Measurements from ENCODE around the gene KIF3B. TPM values are rescaled to one million over a fixed set of nuclear protein-coding genes. Genes with fewer than 3 reads are reported as not detected.

Gene KIF3B
- total and polyA plus RNA-seq, 11 donors, result 3.2 to 25.4 (median 11.4) TPM

DNA sequence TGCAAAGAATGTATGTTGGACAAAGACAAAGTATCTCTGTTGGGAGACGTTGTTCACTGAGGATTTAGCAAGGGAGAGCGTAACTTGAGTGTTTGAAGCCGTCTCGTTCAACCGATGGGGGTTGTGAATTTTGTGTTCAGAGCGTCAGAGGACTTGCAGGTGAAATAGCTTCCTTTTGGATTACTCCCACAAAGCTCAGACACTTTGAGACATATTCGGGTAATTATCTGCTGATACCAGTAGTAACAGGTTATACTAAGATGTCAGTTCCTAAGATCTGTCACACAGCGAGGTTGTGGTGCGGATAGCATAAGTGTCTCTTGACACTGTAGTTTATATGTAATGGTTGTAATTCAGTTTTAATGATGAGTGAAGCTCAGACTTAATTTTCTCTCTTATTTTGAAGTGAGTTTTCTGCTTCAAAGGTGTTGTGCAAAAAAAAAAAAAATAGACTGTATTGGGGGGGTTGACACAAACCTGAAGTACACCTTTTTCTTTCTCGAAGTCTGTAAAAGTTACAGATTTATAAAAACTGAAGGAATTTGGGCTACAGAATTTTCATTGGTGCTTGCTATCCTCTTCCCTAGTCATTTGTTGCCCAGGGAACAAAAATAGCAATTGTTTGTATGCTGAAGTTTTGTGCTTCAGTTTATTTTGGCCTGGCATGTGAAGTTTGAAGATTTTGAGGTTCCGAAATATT is 82.3 kb downstream of the KIF3B start:
- no peak for TF ChIP-seq POLR2A (IDR thresholded peaks at IDR 0.05)
- TF ChIP-seq, protein P1, sequence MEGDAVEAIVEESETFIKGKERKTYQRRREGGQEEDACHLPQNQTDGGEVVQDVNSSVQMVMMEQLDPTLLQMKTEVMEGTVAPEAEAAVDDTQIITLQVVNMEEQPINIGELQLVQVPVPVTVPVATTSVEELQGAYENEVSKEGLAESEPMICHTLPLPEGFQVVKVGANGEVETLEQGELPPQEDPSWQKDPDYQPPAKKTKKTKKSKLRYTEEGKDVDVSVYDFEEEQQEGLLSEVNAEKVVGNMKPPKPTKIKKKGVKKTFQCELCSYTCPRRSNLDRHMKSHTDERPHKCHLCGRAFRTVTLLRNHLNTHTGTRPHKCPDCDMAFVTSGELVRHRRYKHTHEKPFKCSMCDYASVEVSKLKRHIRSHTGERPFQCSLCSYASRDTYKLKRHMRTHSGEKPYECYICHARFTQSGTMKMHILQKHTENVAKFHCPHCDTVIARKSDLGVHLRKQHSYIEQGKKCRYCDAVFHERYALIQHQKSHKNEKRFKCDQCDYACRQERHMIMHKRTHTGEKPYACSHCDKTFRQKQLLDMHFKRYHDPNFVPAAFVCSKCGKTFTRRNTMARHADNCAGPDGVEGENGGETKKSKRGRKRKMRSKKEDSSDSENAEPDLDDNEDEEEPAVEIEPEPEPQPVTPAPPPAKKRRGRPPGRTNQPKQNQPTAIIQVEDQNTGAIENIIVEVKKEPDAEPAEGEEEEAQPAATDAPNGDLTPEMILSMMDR (IDR thresholded peaks at IDR 0.05), result no peak
- H3K36me3 ChIP-seq, result no peaks in the 10 kb centered on the region
- H3K4me3 ChIP-seq, result peak overlapping the region; percentile 64 to 97 (median 82)
- DNase-seq (no peak), ATAC-seq (no peak)
- H3K4me1 ChIP-seq, result peaks cover 0 to 82% (median 34%) of the 10 kb centered on the region in 12 donors
- no peaks in the 10 kb centered on the region for H3K27me3 ChIP-seq
- H3K27ac ChIP-seq, result peak overlapping the region; percentile 89 to 100 (median 98)
- intact Hi-C loops (cut with DNase I), result loop anchor here in 7 of 10 donors (2.0 to 10.0 kb wide), 13 partner anchors 25 to 157 kb away; partner anchors contain the start of genes KIF3B (in 1 of the 7), PLAGL2 (in 1 of the 7) and POFUT1 (in 1 of the 7)
- H3K9me3 ChIP-seq, result peaks cover 0 to 6% (median 0%) of the 10 kb centered on the region in 12 donors
- 14 to 19% (median 17%) methylated on average over 11 of the region's 11 CpGs for WGBS, 4 donors

DNA sequence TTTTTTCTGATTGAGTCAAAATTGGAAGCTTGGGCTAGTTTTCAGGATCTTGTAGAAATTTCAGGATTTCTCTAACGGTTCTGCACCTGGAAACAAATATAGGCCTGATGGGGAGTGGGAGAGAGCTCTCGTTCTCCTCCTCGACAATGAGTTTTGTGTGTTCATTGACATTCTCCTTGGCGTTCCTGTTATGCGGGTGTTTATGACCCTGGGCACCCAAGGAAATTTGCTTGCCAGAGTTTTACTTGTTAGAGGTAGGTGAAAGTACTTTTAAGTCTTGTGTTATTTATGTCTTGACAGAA is 82.8 kb downstream of the KIF3B start:
- H3K27ac ChIP-seq, result peak overlapping the region in 7 of 12 donors; percentile 9 to 100 (median 95)
- H3K4me3 ChIP-seq, result peak overlapping the region in 8 of 12 donors; percentile 64 to 97 (median 85)
- no peaks in the 10 kb centered on the region for H3K36me3 ChIP-seq
- intact Hi-C loops (cut with DNase I), result loop anchor here in 2 of 10 donors (5.0 to 10.0 kb wide), 2 partner anchors 75 to 117 kb away; no protein-coding TSS in a partner anchor
- WGBS, 4 donors, result 36 to 47% (median 41%) methylated on average over 5 of the region's 5 CpGs
- TF ChIP-seq, protein P1 (IDR thresholded peaks at IDR 0.05), result no peak
- no peaks in the 10 kb centered on the region for H3K27me3 ChIP-seq
- ATAC-seq (no peak), DNase-seq (no peak)
- H3K4me1 ChIP-seq, result peaks cover 0 to 83% (median 38%) of the 10 kb centered on the region in 12 donors
- peaks cover 0 to 6% (median 0%) of the 10 kb centered on the region in 12 donors for H3K9me3 ChIP-seq

DNA sequence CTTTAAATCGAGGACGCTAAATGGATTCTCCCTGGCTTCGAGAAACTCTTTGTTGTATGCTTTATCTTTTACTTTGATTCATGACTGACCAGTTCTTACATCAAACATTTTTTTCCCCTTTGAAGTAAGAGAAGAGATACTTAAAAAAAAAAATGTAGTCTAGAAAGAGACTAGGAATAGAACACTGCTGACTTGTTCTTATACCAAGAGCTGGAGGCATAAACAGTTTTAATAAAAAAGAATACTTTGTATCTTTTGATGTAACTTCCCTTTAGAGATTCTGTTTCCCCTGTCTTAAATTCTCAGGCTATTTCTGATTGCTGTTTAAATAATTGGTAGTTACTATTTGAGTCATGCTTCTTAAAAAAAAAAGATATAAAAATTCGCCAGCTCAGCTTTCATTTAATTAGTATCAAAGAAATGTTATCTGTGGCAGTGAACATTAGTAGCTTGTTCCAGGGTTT is 85.5 kb downstream of the KIF3B start:
- Histone ChIP-seq H3K4me1 (peaks cover 2 to 86% (median 42%) of the 10 kb centered on the region in 12 donors), H3K36me3 (peaks cover 0 to 8% (median 0%) of the 10 kb centered on the region in 9 donors), H3K27me3 (no peaks in the 10 kb centered on the region), H3K9me3 (no peaks in the 10 kb centered on the region), H3K27ac (peak overlapping the region in 2 of 12 donors; percentile 28 to 51), H3K4me3 (no peak overlapping the region)
- no peak for DNase-seq
- intact Hi-C loops (cut with DNase I), result loop anchor here in 2 of 10 donors (5.0 to 10.0 kb wide), 2 partner anchors 72 to 114 kb away; no protein-coding TSS in a partner anchor
- TF ChIP-seq, protein P1 (IDR thresholded peaks at IDR 0.05), result no peak
- no peak for TF ChIP-seq POLR2A (IDR thresholded peaks at IDR 0.05)
- 20 to 43% (median 35%) methylated on average over 4 of the region's 4 CpGs for WGBS, 4 donors
- ATAC-seq, result no peak

DNA sequence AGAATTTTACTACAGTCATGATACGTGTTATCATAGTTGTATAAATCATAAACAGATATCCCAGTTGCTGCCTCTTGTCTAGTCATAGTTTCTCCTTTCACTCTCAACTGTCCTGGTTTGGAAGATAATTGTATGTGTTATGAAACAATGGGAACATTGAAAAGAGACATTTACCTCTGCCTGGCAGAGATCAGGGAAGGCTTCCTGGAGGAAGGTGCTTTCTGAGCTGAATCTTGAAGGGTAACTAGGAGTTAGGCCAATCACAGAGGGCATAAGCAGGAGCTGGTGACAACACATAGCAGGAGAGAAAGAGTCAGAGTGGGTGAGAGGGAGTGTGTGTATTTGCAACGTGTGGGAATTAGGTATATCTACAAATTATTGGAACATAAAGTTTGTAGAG is 86.0 kb downstream of the KIF3B start:
- Histone ChIP-seq H3K4me3 (no peak overlapping the region), H3K27ac (peak overlapping the region in 2 of 12 donors; percentile 28 to 51), H3K4me1 (peaks cover 2 to 92% (median 44%) of the 10 kb centered on the region in 12 donors)

More for the DNA sequence above, 86.0 kb downstream of the KIF3B start:
- WGBS, 4 donors, result 74 to 81% (median 80%) methylated on average over 2 of the region's 2 CpGs
- peaks cover 0 to 13% (median 2%) of the 10 kb centered on the region in 9 donors for H3K36me3 ChIP-seq
- DNase-seq (no peak), ATAC-seq (no peak)
- no peaks in the 10 kb centered on the region for H3K9me3 ChIP-seq
- TF ChIP-seq, protein P1 (IDR thresholded peaks at IDR 0.05), result no peak
- TF ChIP-seq POLR2A (IDR thresholded peaks at IDR 0.05), result no peak
- intact Hi-C loops (cut with DNase I), result loop anchor here in 2 of 10 donors (5.0 to 10.0 kb wide), 2 partner anchors 71 to 114 kb away; no protein-coding TSS in a partner anchor
- no peaks in the 10 kb centered on the region for H3K27me3 ChIP-seq

Measured in heart left ventricle (tissue), 16 donors.